GM23338 (cell line): ENCODE results near the gene HECTD2.

Experiments
- TF ChIP-seq, protein P1 (sequence below): IDR thresholded peaks from 2 replicates; pipeline ENCODE4 v1.6.1; 2016; ENCODE audit warnings: antibody characterized with exemption
- TF ChIP-seq, protein P2 (sequence below): IDR thresholded peaks from one replicate; pipeline ENCODE4 v1.6.1; 2018; ENCODE audit warnings: antibody characterized with exemption; ENCODE audit not compliant: unreplicated experiment

DNA sequence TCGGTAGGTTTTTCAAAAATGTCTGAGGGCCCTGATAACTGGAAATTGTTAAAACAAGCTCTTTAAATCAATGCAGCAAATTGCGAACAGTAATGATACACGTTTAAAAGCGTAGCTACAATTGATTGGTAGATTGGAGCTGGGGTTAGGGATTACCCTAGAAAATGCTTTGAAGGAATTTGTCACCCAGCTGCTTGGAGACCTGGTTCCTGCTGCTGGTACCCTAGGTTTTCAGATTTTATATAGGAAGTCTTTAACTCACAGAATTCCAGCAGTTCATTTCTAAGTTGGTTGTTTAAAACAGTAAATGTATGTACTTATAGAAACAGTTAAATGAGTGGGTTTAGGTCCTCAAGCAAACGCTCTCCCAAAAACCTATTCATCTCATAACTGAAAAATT lies 1.5 kb downstream of the HECTD2 start:
- TF ChIP-seq, protein P1, sequence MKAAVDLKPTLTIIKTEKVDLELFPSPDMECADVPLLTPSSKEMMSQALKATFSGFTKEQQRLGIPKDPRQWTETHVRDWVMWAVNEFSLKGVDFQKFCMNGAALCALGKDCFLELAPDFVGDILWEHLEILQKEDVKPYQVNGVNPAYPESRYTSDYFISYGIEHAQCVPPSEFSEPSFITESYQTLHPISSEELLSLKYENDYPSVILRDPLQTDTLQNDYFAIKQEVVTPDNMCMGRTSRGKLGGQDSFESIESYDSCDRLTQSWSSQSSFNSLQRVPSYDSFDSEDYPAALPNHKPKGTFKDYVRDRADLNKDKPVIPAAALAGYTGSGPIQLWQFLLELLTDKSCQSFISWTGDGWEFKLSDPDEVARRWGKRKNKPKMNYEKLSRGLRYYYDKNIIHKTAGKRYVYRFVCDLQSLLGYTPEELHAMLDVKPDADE: no peak
- TF ChIP-seq, protein P2, sequence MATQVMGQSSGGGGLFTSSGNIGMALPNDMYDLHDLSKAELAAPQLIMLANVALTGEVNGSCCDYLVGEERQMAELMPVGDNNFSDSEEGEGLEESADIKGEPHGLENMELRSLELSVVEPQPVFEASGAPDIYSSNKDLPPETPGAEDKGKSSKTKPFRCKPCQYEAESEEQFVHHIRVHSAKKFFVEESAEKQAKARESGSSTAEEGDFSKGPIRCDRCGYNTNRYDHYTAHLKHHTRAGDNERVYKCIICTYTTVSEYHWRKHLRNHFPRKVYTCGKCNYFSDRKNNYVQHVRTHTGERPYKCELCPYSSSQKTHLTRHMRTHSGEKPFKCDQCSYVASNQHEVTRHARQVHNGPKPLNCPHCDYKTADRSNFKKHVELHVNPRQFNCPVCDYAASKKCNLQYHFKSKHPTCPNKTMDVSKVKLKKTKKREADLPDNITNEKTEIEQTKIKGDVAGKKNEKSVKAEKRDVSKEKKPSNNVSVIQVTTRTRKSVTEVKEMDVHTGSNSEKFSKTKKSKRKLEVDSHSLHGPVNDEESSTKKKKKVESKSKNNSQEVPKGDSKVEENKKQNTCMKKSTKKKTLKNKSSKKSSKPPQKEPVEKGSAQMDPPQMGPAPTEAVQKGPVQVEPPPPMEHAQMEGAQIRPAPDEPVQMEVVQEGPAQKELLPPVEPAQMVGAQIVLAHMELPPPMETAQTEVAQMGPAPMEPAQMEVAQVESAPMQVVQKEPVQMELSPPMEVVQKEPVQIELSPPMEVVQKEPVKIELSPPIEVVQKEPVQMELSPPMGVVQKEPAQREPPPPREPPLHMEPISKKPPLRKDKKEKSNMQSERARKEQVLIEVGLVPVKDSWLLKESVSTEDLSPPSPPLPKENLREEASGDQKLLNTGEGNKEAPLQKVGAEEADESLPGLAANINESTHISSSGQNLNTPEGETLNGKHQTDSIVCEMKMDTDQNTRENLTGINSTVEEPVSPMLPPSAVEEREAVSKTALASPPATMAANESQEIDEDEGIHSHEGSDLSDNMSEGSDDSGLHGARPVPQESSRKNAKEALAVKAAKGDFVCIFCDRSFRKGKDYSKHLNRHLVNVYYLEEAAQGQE: no peak
